GM19043 (cell line): ENCODE data around the gene DERL3.
"Not testable (repeated sequence)": the region's sequence is repeated elsewhere in the genome, so short reads cannot be mapped to it uniquely, and the experiment has no call there.

ENCODE experiments used
- ATAC-seq: cut with Tn5 transposase; IDR thresholded peaks from one replicate; pipeline ENCODE4 v1.9.1; 2021; ENCODE audit warnings: low read depth; ENCODE audit not compliant: unreplicated experiment

Gene DERL3

GRCh38 chr22:23838681-23839468, at the start of gene DERL3:
Gene DERL3, minus strand, starts transcription at chr22:23839006. Its CDS starts 19 bp downstream, at chr22:23838987.
- peak; percentile 84 for ATAC-seq

- ATAC-seq, result no peak
Measured at GRCh38 chr22:23884140-23884539, 45.3 kb upstream of the DERL3 start.

GRCh38 chr22:23883658-23884057, 44.9 kb upstream of the DERL3 start:
- no peak for ATAC-seq

GRCh38 chr22:23882370-23882769, 43.6 kb upstream of the DERL3 start:
- no peak for ATAC-seq

GRCh38 chr22:23878219-23878618, 39.4 kb upstream of the DERL3 start:
- ATAC-seq, result no peak

- ATAC-seq, result no peak
Measured at GRCh38 chr22:23877566-23877965, 38.8 kb upstream of the DERL3 start.

- no peak for ATAC-seq
Measured at GRCh38 chr22:23875801-23876200, 37.0 kb upstream of the DERL3 start.

- no peak for ATAC-seq
Measured at GRCh38 chr22:23874871-23875270, 36.1 kb upstream of the DERL3 start.

- no peak for ATAC-seq
Measured at GRCh38 chr22:23868580-23868979, 29.8 kb upstream of the DERL3 start.

GRCh38 chr22:23864499-23865154, 25.8 kb upstream of the DERL3 start:
- not testable (repeated sequence) for ATAC-seq

GRCh38 chr22:23862103-23862502, 23.3 kb upstream of the DERL3 start:
- ATAC-seq, result no peak

- ATAC-seq, result not testable (repeated sequence)
Measured at GRCh38 chr22:23860187-23860586, 21.4 kb upstream of the DERL3 start.

GRCh38 chr22:23859201-23859600, 20.4 kb upstream of the DERL3 start:
- no peak for ATAC-seq

- no peak for ATAC-seq
Measured at GRCh38 chr22:23858484-23858815, 19.6 kb upstream of the DERL3 start.

GRCh38 chr22:23857606-23858483, 19.0 kb upstream of the DERL3 start, which contains the start of gene SLC2A11:
Gene SLC2A11, plus strand, starts transcription at chr22:23857875. Its CDS starts 125 bp downstream, at chr22:23858000.
- ATAC-seq, result peak; percentile 93

GRCh38 chr22:23856721-23857605, 18.2 kb upstream of the DERL3 start:
- peak; percentile 31 for ATAC-seq

GRCh38 chr22:23850136-23850611, 11.4 kb upstream of the DERL3 start:
- no peak for ATAC-seq

- ATAC-seq, result no peak
Measured at GRCh38 chr22:23849009-23850006, 10.5 kb upstream of the DERL3 start.
